Aorta (tissue), 5 donors: Measurements from ENCODE around the gene PLXNA2. TPM values are rescaled to one million over a fixed set of nuclear protein-coding genes. Genes with fewer than 3 reads are reported as not detected.
A peak's percentile ranks its signal among the peaks of the same experiment; 100 is the strongest.

Experiments
- ATAC-seq: fragments of 200-7000 bp; cut with Tn5 transposase; one replicate; pipeline ENCODE4 v1.9.1; 2022; ENCODE audit warnings: moderate library complexity; ENCODE audit not compliant: low FRiP score
- DNase-seq, 2 donors: peaks; one replicate each; pipeline ENCODE4 v3.0.0-alpha.2; 2020
- H3K27ac ChIP-seq, 2 donors: one replicate each; pipeline ENCODE4 v1.5.1; 2013; ENCODE audit warnings: low read length in 2 of 2, mild to moderate bottlenecking in 2 of 2, moderate library complexity in 2 of 2, control low read depth in 1 of 2, inconsistent platforms in 1 of 2, low read depth in 1 of 2
- H3K27me3 ChIP-seq, 2 donors: one replicate each; pipeline ENCODE4 v1.6.1; 2013; ENCODE audit warnings: control low read depth in 1 of 2, low read length in 1 of 2, mild to moderate bottlenecking in 1 of 2, moderate library complexity in 1 of 2; ENCODE audit not compliant: insufficient read depth in 2 of 2, control insufficient read depth in 1 of 2
- H3K36me3 ChIP-seq, 2 donors: one replicate each; pipeline ENCODE4 v1.6.1; 2013; ENCODE audit warnings: control low read depth in 1 of 2, low read length in 1 of 2, mild to moderate bottlenecking in 1 of 2; ENCODE audit not compliant: insufficient read depth in 2 of 2, control insufficient read depth in 1 of 2
- H3K4me1 ChIP-seq, 2 donors: one replicate each; pipeline ENCODE4 v1.6.1; 2013; ENCODE audit warnings: low read length in 2 of 2, control low read depth in 1 of 2, mild to moderate bottlenecking in 1 of 2, moderate library complexity in 1 of 2; ENCODE audit not compliant: insufficient read depth in 2 of 2, control insufficient read depth in 1 of 2
- H3K4me3 ChIP-seq, 2 donors: one replicate each; pipeline ENCODE4 v1.5.1; 2013; ENCODE audit warnings: low read length in 2 of 2, control low read depth in 1 of 2, mild to moderate bottlenecking in 1 of 2
- H3K9me3 ChIP-seq: one replicate; pipeline ENCODE4 v1.6.1; 2013; ENCODE audit warnings: mild to moderate bottlenecking, low read length; ENCODE audit not compliant: control insufficient read depth
- WGBS, 2 donors: extraction: QIAGEN DNeasy Blood & Tissue Kit; methylation state at CpG; one replicate each; pipeline ENCODE4 v1.1.7; 2013; 5-methylcytosine and 5-hydroxymethylcytosine counted together
- intact Hi-C, 2 donors: fragments of 100-400 bp; cut with DNase I; formaldehyde crosslinking; loops; one replicate each; pipeline versions ENCODE4 v1.14.2 to v1.15.0; 2022
- polyA plus RNA-seq, 2 donors: library from polyadenylated mRNA; stranded (reverse); fragments of 200-250 nt; gene quantifications; one replicate each; pipeline ENCODE4 v1.2.3, GENCODE V29; 2013
- total RNA-seq, 2 donors: library from RNA; stranded (reverse); fragmentation: NEBNext Ultra II Directional; extraction: Animal tissue kit (Norgen Biotek cat#: 25700); gene quantifications; one replicate each; pipeline ENCODE4 v1.2.1, GENCODE V29; 2021
- donor health status: healthy with polysubstance abuse.
- donor health status: Bipolar disorder and iron deficiency.
- donor health status: DM: no; HTN: no; CAD: no.
- donor health status: DM: no; HTN: no; CAD: no.
- donor health status: DM: yes; HTN: yes; CAD: no.

PLXNA2 gene
- total and polyA plus RNA-seq, 4 donors = 2.9 to 37.3 (median 30.0) TPM

DNA sequence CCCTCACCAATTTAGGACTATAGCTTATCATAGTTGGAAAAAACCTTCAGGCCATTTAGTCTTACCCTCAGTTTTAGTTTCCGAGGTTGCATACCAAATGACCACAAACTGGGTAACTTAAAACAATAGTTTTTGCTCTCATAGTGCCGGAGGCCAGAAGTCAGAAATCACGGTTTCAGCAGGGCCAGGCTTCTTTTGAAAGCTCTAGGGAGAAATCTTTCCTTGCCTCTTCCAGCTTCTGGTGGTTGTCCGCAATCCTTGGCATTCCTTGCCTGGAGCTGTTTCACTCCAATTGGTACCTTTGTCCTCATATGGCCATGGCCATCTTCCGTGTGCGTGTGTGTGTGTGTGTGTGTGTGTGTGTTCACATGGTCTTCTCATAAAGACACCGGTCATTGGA, 12.4 kb upstream of the PLXNA2 start:
- Histone ChIP-seq H3K9me3 (no peaks in the 10 kb centered on the region), H3K4me1 (peaks cover 2 to 3% of the 10 kb centered on the region in 2 donors), H3K4me3 (no peak overlapping the region), H3K27me3 (no peaks in the 10 kb centered on the region), H3K27ac (no peak overlapping the region), H3K36me3 (no peaks in the 10 kb centered on the region)
- 67 to 69% methylated on average over 7 of the region's 7 CpGs for WGBS, 2 donors
- no peak for DNase-seq
- intact Hi-C loops = no loop called here
- no peak for ATAC-seq

DNA sequence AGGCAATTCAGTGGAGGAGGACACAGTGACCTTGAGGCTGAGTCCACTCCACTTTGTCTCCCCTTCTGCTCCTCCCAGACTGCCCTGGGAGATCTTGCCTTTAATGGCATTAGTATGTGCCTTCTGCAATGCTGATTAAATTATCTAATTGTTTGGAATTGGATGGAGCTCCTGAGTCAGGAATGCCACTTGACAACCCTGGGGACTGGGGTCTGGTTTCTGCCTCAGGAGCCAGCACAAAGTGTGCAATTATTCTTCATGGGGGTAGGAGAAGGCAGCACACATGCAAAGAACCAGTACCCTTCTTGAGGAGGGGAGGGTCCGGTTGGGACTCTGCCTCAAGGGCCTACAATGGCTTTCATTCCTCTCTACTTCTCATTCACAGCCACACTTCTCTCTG, 11.9 kb upstream of the PLXNA2 start:
- no peaks in the 10 kb centered on the region for H3K9me3 ChIP-seq
- intact Hi-C loops = no loop called here
- H3K36me3 ChIP-seq = no peaks in the 10 kb centered on the region
- no peaks in the 10 kb centered on the region for H3K27me3 ChIP-seq
- no peak overlapping the region for H3K4me3 ChIP-seq
- no peak overlapping the region for H3K27ac ChIP-seq
- ATAC-seq (no peak), DNase-seq (no peak)
- 96 to 100% methylated on average over 1 of the region's 1 CpG for WGBS, 2 donors
- H3K4me1 ChIP-seq = peaks cover 2 to 3% of the 10 kb centered on the region in 2 donors

DNA sequence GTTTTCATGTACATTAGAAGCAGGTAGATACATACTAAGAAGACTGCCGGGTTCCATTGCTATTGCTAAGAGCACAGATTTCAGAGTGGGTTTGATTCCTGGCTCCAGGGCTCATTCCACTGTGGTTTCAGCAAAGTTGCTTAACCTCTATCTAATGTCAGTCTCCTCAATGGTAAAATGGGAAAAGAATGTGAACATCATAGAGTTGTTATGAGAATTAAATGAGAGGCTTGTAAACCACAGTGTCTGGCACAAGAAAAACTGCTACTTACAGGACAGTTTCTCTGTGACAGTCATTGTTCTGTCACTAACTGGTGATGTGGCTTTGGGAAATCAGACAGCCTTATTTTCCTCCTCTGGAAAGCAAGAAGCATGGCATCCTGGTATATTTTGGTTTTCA, 10.7 kb upstream of the PLXNA2 start:
- Histone ChIP-seq H3K4me3 (no peak overlapping the region), H3K27ac (no peak overlapping the region), H3K9me3 (no peaks in the 10 kb centered on the region), H3K27me3 (no peaks in the 10 kb centered on the region), H3K36me3 (no peaks in the 10 kb centered on the region), H3K4me1 (peaks cover 2 to 3% of the 10 kb centered on the region in 2 donors)
- intact Hi-C loops = no loop called here
- ATAC-seq (no peak), DNase-seq (no peak)
- 91 to 96% methylated on average over 1 of the region's 1 CpG for WGBS, 2 donors

DNA sequence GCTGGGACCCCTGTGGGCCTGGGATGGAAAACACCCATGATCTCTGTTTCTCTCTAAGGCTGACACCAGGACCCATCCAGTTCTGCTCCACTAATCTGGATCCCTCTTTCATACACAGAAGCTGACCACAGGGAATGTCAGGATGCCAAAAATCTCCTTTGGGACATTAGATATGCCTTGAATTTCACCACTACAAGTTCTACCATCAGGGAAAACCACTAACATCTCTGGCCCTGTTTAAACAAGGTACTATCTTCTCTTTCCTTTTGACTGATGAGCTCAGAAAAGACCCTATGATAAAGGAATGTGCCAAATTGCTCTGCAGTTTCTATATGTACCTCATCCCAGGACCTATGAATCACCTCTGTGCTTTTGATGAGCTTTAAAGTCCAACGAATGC, 10.2 kb upstream of the PLXNA2 start:
- H3K27me3 ChIP-seq = no peaks in the 10 kb centered on the region
- DNase-seq (no peak), ATAC-seq (no peak)
- intact Hi-C loops = no loop called here
- peaks cover 2 to 3% of the 10 kb centered on the region in 2 donors for H3K4me1 ChIP-seq
- WGBS, 2 donors = 94 to 96% methylated on average over 1 of the region's 1 CpG
- no peak overlapping the region for H3K4me3 ChIP-seq
- no peaks in the 10 kb centered on the region for H3K9me3 ChIP-seq
- no peaks in the 10 kb centered on the region for H3K36me3 ChIP-seq
- no peak overlapping the region for H3K27ac ChIP-seq

DNA sequence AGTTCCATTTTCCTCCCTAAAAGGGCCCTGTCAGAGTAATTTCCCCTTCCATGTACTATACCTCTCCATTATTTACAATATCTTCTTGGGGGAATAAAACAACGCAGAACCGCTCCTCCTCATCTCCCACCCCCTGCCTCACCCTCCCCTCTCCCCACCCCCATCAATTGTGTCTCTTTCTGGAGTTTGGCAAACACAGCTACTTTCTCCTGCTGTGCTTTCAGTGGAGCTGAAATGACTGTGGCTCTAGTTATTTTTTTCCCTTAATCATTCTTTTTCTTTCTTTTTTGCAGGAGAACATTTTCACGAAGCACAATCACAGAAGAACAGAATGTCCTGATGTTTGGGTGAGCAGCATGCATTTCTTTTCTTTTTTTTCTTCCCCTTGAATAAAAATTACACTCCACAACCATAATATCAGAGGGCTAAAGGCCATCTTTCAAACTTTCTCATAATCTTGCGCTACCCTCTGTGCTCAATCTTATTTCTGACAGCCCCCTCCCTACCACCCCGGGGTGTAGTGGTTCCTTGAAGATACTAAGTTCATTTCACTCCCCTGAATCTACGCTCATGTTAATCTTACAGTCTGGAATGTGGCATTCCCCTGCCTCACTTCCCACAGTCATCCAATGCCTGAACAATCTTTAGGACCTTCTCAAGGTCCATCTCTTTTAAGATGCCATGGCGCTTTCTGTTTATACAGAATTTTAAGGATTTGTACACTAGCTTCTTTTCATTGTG, 8.8 kb upstream of the PLXNA2 start:
- 42 to 51% methylated on average over 7 of the region's 7 CpGs for WGBS, 2 donors
- no peak overlapping the region for H3K4me3 ChIP-seq
- no peak for DNase-seq
- ATAC-seq = no peak
- intact Hi-C loops = no loop called here
- no peaks in the 10 kb centered on the region for H3K36me3 ChIP-seq
- peaks cover 2 to 6% of the 10 kb centered on the region in 2 donors for H3K4me1 ChIP-seq
- no peaks in the 10 kb centered on the region for H3K9me3 ChIP-seq
- H3K27me3 ChIP-seq = no peaks in the 10 kb centered on the region
- peak overlapping the region; percentile 18 to 84 for H3K27ac ChIP-seq

DNA sequence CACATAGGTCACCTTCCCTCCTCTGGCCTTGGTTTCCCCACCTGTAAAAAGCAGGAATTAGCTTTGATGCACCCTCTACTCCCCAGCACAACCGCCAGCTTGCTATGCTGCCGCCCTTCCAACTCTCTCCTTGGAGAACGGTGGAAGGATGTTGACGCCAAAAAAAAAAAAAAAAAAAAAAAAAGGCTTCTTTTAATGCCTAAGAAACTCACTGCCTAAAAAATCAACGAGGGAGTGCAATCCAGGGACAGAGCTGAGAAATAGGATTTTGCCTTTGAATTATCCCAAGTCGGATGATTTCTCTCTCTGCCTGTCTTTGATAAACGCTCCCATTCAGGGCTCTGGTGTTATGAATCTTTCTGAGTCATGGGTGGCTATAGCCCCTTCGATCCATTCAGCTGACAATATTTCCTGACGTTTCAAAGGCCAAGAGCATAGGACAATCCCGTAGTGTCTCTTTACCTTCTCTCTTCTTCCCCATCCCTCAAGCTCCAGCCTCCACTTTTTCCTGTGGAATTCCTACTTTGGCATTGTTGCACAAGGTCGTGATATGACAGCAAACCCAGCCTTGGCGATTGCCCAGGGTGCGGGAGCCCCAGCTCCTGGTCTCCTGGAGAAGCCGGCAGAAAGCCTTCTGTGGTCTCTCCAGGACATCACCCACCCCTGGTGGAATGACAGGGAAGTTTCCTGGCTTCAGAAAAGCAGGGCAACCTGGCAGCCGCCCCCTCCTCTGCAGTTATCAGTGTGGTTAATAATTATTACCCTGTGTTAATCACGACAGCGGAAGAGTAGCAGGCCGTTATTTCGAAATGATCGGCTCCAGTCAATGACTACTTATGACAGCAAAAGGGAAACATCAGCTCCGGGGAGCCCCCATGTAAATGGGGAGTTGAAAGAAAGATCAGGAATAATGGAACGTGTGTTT, 8.0 kb upstream of the PLXNA2 start:
- H3K4me3 ChIP-seq = no peak overlapping the region
- no peaks in the 10 kb centered on the region for H3K27me3 ChIP-seq
- intact Hi-C loops = no loop called here
- H3K27ac ChIP-seq = peak overlapping the region in 1 of 2 donors; percentile 55
- WGBS, 2 donors = 41 to 48% methylated on average over 22 of the region's 22 CpGs
- H3K9me3 ChIP-seq = no peaks in the 10 kb centered on the region
- DNase-seq = no peak
- peaks cover 4 to 6% of the 10 kb centered on the region in 2 donors for H3K4me1 ChIP-seq
- peak; percentile 8 for ATAC-seq
- no peaks in the 10 kb centered on the region for H3K36me3 ChIP-seq

DNA sequence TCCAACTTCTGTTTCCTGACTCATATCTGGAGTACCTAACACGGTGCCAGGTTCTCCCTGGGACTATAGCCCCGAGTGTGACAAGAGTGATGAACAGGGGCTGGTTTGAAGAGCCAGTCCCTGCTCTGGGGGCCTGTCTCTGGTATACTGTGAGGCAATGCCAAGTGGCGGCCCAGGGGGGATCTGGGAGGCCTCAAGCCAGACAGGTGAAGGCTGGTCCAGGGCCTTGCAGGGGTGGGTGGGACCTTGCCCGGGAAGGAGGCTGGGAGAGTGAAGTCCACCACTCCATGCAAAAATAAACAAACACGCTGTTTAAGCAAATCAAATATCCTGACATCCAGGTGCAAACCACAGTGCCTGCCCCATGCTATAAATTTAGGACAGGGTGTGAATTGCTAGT, 6.8 kb upstream of the PLXNA2 start:
- intact Hi-C loops = no loop called here
- ATAC-seq (no peak), DNase-seq (no peak)
- Histone ChIP-seq H3K27ac (no peak overlapping the region), H3K4me1 (peaks cover 2 to 6% of the 10 kb centered on the region in 2 donors), H3K4me3 (no peak overlapping the region), H3K27me3 (no peaks in the 10 kb centered on the region), H3K9me3 (no peaks in the 10 kb centered on the region), H3K36me3 (no peaks in the 10 kb centered on the region)
- 88% methylated on average over 5 of the region's 5 CpGs for WGBS, 2 donors

DNA sequence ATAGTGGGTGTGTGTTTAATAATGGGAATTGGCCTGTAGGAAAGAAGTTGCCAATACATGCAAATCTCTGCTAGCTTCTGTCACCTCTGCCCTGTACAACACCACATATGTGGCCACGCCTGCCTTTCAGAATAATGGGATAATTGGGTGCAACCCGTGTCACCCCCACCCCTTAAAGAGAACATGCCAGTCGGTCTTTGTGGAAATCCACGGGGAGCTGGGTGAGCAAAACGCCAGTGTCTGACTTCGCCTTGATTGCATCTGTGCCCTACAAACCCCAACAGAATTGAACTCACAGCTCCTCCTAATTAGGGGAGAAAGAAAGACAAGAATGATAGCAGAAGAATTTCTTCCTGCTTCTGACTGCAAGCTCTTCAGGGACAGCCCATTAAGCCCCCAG, 6.4 kb upstream of the PLXNA2 start:
- Histone ChIP-seq H3K36me3 (no peaks in the 10 kb centered on the region), H3K27me3 (no peaks in the 10 kb centered on the region), H3K4me1 (peaks cover 2 to 6% of the 10 kb centered on the region in 2 donors), H3K9me3 (no peaks in the 10 kb centered on the region), H3K4me3 (no peak overlapping the region), H3K27ac (no peak overlapping the region)
- WGBS, 2 donors = 79 to 92% methylated on average over 6 of the region's 6 CpGs
- no peak for ATAC-seq
- intact Hi-C loops = no loop called here
- DNase-seq = no peak
